HG02981 (cell line): ENCODE measurements around the gene RALGPS1.

Source experiments
- ATAC-seq: cut with Tn5 transposase; IDR thresholded peaks from one replicate; pipeline ENCODE4 v1.9.1; 2021; ENCODE audit warnings: mild to moderate bottlenecking, moderate library complexity; ENCODE audit not compliant: unreplicated experiment

The RALGPS1 gene

DNA sequence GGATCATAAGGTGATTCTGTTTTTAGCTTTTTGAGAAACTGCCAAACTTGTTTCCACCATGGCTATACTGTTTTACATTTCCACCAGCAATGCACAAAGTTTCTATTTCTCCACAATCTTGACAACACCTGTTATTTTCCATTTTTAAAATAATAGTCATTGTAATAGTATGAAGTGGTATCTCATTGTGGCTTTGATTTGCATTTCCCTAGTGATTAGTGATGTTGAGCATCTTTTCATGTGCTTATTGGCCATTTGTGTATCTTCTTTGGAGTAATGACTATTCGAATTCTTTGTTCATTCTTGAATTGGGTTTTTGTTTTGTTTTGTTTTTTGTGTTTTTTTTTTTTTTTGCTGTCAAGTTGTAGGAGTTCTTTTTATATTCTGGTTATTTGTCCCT is 354.9 kb downstream of the RALGPS1 start:
- no peak for ATAC-seq
